GM12878 (cell line): ENCODE results near the gene LAIR1. TPM values are rescaled to one million over a fixed set of nuclear protein-coding genes. Genes with fewer than 3 reads are reported as not detected.

Source experiments
- ATAC-seq: fragments of 200-7000 bp; cut with Tn5 transposase; 3 replicates; pipeline ENCODE4 v1.9.1; 2020; ENCODE audit warnings: mild to moderate bottlenecking, moderate library complexity
- BruUV-seq: library from RNA; stranded (reverse); fragments of 400-500 nt; replicated peaks from 2 replicates; lab custom pipeline; 2021; lab: Mats Ljungman, UMichigan
- CTCF ChIA-PET: fragments of 300-600 bp; sonication (Branson Sonifier 250); formaldehyde crosslinking; extraction: SDS; loops from one replicate; lab custom pipeline; 2021; ENCODE audit warnings: inconsistent platforms; lab: Yijun Ruan, JAX
- POLR2A ChIA-PET: fragments of 350-600 bp; formaldehyde crosslinking; extraction: SDS; loops from one replicate; lab custom pipeline; 2021; ENCODE audit warnings: inconsistent platforms; lab: Charles Lee
- RAD21 ChIA-PET: fragments of 300-600 bp; sonication (Branson Sonifier 250); formaldehyde crosslinking; loops from one replicate; lab custom pipeline; 2023; ENCODE audit warnings: antibody characterized with exemption; ENCODE audit not compliant: unreplicated experiment; lab: Charles Lee
- SMC1A ChIA-PET: fragments of 300-600 bp; sonication (Branson Sonifier 250); formaldehyde crosslinking; loops from one replicate; lab custom pipeline; 2023; ENCODE audit not compliant: unreplicated experiment, uncharacterized antibody; lab: Charles Lee
- DNase-seq: peaks from one replicate; pipeline ENCODE4 v3.0.0-alpha.2; 2011; ENCODE audit warnings: low read depth, low spot score
- FAIRE-seq: peaks from 3 replicates; lab custom pipeline; 2011; peaks lifted over from hg19 to GRCh38; lab: Jason Lieb, UNC
- H2AFZ ChIP-seq: 2 replicates; pipeline ENCODE4 v1.6.0; 2011; ENCODE audit warnings: low read depth, low read length, control low read depth; ENCODE audit not compliant: control insufficient read depth
- H3K27ac ChIP-seq: 2 replicates; pipeline ENCODE4 v1.5.1; 2011; ENCODE audit warnings: control low read depth; ENCODE audit not compliant: control insufficient read depth, insufficient read depth
- H3K27me3 ChIP-seq, 2 experiments: replicated peaks in 1 of 2; 2 replicates each; pipeline versions ENCODE4 v1.6.0 to v1.6.1; 2011; ENCODE audit warnings: low read length in 1 of 2; ENCODE audit not compliant: control insufficient read depth in 2 of 2, insufficient read depth in 2 of 2
- H3K36me3 ChIP-seq, 2 experiments: 2 replicates each; pipeline ENCODE4 v1.5.1; 2011; ENCODE audit warnings: low read length in 1 of 2; ENCODE audit not compliant: control insufficient read depth in 2 of 2, insufficient read depth in 2 of 2
- H3K4me1 ChIP-seq: 2 replicates; pipeline ENCODE4 v1.6.1; 2011; ENCODE audit warnings: mild to moderate bottlenecking, low read length, moderate library complexity, mixed read lengths; ENCODE audit not compliant: control insufficient read depth, insufficient read depth
- H3K4me2 ChIP-seq: 2 replicates; pipeline ENCODE4 v1.6.0; 2011; ENCODE audit warnings: control low read depth; ENCODE audit not compliant: control insufficient read depth, insufficient read depth
- H3K4me3 ChIP-seq: fragments of 200-600 bp; sonication (generic); 2 replicates; pipeline ENCODE4 v1.5.1; 2016
- H3K79me2 ChIP-seq: 2 replicates; pipeline ENCODE4 v1.6.0; 2011; ENCODE audit warnings: low read length; ENCODE audit not compliant: control insufficient read depth, insufficient read depth
- H3K9ac ChIP-seq: 2 replicates; pipeline ENCODE4 v1.8.0; 2011; ENCODE audit warnings: low read length, control low read depth, mixed read lengths; ENCODE audit not compliant: control insufficient read depth, insufficient read depth
- H3K9me3 ChIP-seq: replicated peaks from 3 replicates; pipeline ENCODE4 v1.5.1; 2011; ENCODE audit warnings: mild to moderate bottlenecking, low read length; ENCODE audit not compliant: control insufficient read depth, insufficient read depth
- H4K20me1 ChIP-seq: 2 replicates; pipeline ENCODE4 v1.6.0; 2011; ENCODE audit not compliant: control insufficient read depth, insufficient read depth
- EED ChIP-seq: sonication (generic); IDR thresholded peaks from 2 replicates; pipeline ENCODE4 v1.6.1; 2016; ENCODE audit warnings: antibody characterized with exemption, low read depth
- FOXM1 ChIP-seq: IDR thresholded peaks from 2 replicates; pipeline ENCODE4 v1.6.1; 2012; ENCODE audit warnings: low read depth, mild to moderate bottlenecking, inconsistent platforms, low read length, moderate library complexity
- STAT3 ChIP-seq: IDR thresholded peaks from 2 replicates; pipeline ENCODE4 v1.6.1; 2011; ENCODE audit warnings: low read depth, low read length, improper control_type of control experiment
- ZBED1 ChIP-seq: IDR thresholded peaks from 2 replicates; pipeline ENCODE4 v1.6.1; 2016; ENCODE audit warnings: borderline replicate concordance
- WGBS: methylation state at CpG from one replicate; pipeline ENCODE4 v1.1.6; 2016; ENCODE audit warnings: low lambda C conversion rate; ENCODE audit not compliant: insufficient replicate concordance, insufficient coverage; ENCODE audit errors: missing lambda C conversion rate; 5-methylcytosine and 5-hydroxymethylcytosine counted together
- in situ Hi-C: fragments of 300-500 bp; cut with MboI; formaldehyde crosslinking; loops from 9 replicates; pipeline ENCODE4 v1.14.3; 2018; ENCODE audit warnings: mixed read lengths
- intact Hi-C: fragments of 100-400 bp; cut with micrococcal nuclease; formaldehyde crosslinking; loops from one replicate; pipeline ENCODE4 v1.14.2; 2022; ENCODE audit not compliant: unreplicated experiment
- polyA plus RNA-seq, 11 experiments: library from polyadenylated mRNA; depleted of rRNA in 4 of 11; unstranded in 6 of 11; stranded (reverse) in 5 of 11; fragments of >200 nt; fragmentation: Nextera tagmentation in 4 of 11; fragmentation: Illumina TruSeq in 1 of 11; extraction: Ambion mirVana in 4 of 11; extraction: Trizol in 1 of 11; gene quantifications; 1 replicate in 1 of 11; 2 replicates in 10 of 11; pipeline versions ENCODE4 v1.2.1 to v1.2.3, GENCODE V29; 2011 to 2016; ENCODE audit warnings: inconsistent platforms in 2 of 11, missing spikeins in 2 of 11, low read depth in 1 of 11
- total RNA-seq, 4 experiments: library from RNA; depleted of rRNA in 3 of 4; stranded (reverse); fragments of >200 nt in 3 of 4; fragmentation: Illumina TruSeq in 1 of 4; extraction: Trizol in 1 of 4; gene quantifications; 2 replicates each; pipeline versions ENCODE4 v1.2.1 to v1.2.3, GENCODE V29; 2013 to 2021

Gene LAIR1
- total and polyA plus RNA-seq, 10 of the 15 experiments (the other 5 are each of a cell fraction or from before 2014, with no cell fraction given): 8.6 to 58.2 (median 35.3) TPM

DNA sequence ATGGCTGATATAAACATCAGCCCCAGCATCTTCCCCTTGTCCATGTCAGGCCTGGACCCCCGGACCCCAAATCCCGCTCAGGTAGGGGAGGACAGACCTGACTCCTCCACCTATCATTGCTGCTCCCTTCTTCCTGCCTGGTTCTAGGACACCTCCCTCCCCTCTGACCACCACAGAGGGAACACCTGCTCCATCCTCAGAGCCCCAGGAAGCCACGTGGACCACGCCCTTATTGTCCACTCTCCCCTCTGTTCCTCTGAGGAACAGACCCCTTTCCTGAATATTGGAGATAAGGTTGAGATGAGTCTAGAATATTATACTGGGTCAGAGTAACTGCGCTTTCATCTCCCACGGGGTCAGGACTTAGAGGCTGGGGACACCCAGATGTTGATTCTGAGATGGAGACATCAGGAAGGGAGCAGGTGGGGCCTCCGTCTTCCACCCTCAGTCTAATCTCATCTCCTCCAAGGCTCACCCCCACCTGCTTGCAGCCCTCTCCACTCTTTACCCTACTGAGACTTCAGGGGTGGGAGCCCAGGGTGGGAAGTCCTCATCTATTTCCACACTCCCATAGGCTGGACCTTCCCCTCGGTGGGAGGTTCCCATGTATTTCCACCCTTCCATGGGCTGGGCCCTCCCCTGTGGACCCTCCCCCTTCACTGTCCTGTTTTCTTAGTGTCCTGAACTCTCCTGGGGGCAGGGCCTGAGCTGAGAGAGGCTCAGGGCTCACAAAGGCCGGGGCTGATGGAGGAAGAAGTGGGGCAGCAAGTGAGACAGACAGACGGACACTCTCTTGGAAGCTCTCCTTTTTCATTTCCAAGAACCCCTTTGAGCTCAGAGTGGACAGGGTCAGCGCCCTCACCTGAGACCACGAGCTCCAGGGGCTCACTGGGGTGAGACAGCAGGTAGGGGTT, 28.5 kb downstream of the LAIR1 start:
- POLR2A ChIA-PET: interaction anchor here (0.6 to 0.8 kb wide), 2 partner anchors 9 to 138 kb away, joined by 3 to 7 read pairs; no protein-coding TSS in a partner anchor
- no peak for ATAC-seq
- no peak overlapping the region for H3K27ac ChIP-seq

GRCh38 chr19:54335164-54335563, 29.6 kb downstream of the LAIR1 start:
- ATAC-seq (no peak), FAIRE-seq (no peak), DNase-seq (no peak)
- H3K9me3 ChIP-seq: no peaks in the 10 kb centered on the region
- H3K36me3 ChIP-seq: no peaks in the 10 kb centered on the region
- no peak overlapping the region for H3K4me2 ChIP-seq
- POLR2A ChIA-PET: no interaction called here
- in situ Hi-C loops: no loop called here
- no peaks in the 10 kb centered on the region for H3K79me2 ChIP-seq
- H2AFZ ChIP-seq: no peak overlapping the region
- SMC1A ChIA-PET: no interaction called here
- TSS peak; percentile 74 for BruUV-seq
- intact Hi-C loops: no loop called here
- no peak for TF ChIP-seq STAT3
- TF ChIP-seq EED: 0 out of 2 replicates have a peak, but pooled peaks have one; percentile 25
- no peak overlapping the region for H3K9ac ChIP-seq
- H3K4me1 ChIP-seq: no peaks in the 10 kb centered on the region
- H3K27ac ChIP-seq: no peak overlapping the region
- 0 out of 4 replicates have a peak, but pooled peaks cover 0 to 2% of the 10 kb centered on the region in 2 experiments for H3K27me3 ChIP-seq
- 15% methylated on average over 5 of the region's 5 CpGs for WGBS
- H3K4me3 ChIP-seq: no peak overlapping the region
- CTCF ChIA-PET: no interaction called here
- no peaks in the 10 kb centered on the region for H4K20me1 ChIP-seq
- RAD21 ChIA-PET: no interaction called here

More for the DNA sequence above, 28.5 kb downstream of the LAIR1 start:
- 0 out of 2 replicates have a peak, but pooled peaks have one; percentile 41 for TF ChIP-seq ZBED1
- TF ChIP-seq FOXM1: no peak
- Histone ChIP-seq H2AFZ (no peak overlapping the region), H3K27me3 (0 out of 4 replicates have a peak, but pooled peaks cover 0 to 2% of the 10 kb centered on the region in 2 experiments), H3K9me3 (no peaks in the 10 kb centered on the region), H3K4me3 (no peak overlapping the region), H3K4me2 (no peak overlapping the region), H3K4me1 (no peaks in the 10 kb centered on the region), H3K36me3 (no peaks in the 10 kb centered on the region), H4K20me1 (no peaks in the 10 kb centered on the region), H3K79me2 (no peaks in the 10 kb centered on the region), H3K9ac (no peak overlapping the region)
- FAIRE-seq (no peak), DNase-seq (no peak)
- ChIA-PET SMC1A (interaction anchor here (0.7 to 1.4 kb wide), 4 partner anchors 8 to 17 kb away, joined by 3 to 13 read pairs (median 4); no protein-coding TSS in a partner anchor), RAD21 (interaction anchor here (1.1 to 1.4 kb wide), 2 partner anchors 9 to 10 kb away, joined by 3 to 5 read pairs; no protein-coding TSS in a partner anchor), CTCF (interaction anchor here (1.1 to 2.2 kb wide), 2 partner anchors 14 to 55 kb away, joined by 3 to 7 read pairs; no protein-coding TSS in a partner anchor)
- BruUV-seq: no TSS peak
- in situ Hi-C loops (no loop called here), intact Hi-C loops (no loop called here)
- 21% methylated on average over 12 of the region's 12 CpGs for WGBS
